Adrenal gland (tissue), 12 donors: Measurements from ENCODE around the gene MAP3K8. TPM values are rescaled to one million over a fixed set of nuclear protein-coding genes. Genes with fewer than 3 reads are reported as not detected.

Experiments used
- DNase-seq, 7 donors: peaks; one replicate each; pipeline ENCODE4 v3.0.0-alpha.2; 2019 to 2020
- H3K27ac ChIP-seq, 5 donors: fragments of 200-600 bp; sonication (generic) in 4 of 5; 1 replicate in 3 of 5; 2 replicates in 2 of 5; pipeline versions ENCODE4 v1.5.1 to v1.8.0; 2016 to 2020; ENCODE audit warnings: mild to moderate bottlenecking in 1 of 5
- H3K27me3 ChIP-seq: fragments of 200-600 bp; 2 replicates; pipeline ENCODE4 v1.8.0; 2021
- H3K36me3 ChIP-seq, 2 donors: fragments of 200-600 bp; replicated peaks in 1 of 2; 1 replicate in 1 of 2; 2 replicates in 1 of 2; pipeline versions ENCODE4 v1.5.1 to v1.8.0; 2018 to 2022
- H3K4me1 ChIP-seq, 2 donors: fragments of 200-600 bp; replicated peaks in 1 of 2; 1 replicate in 1 of 2; 2 replicates in 1 of 2; pipeline versions ENCODE4 v1.5.1 to v1.8.0; 2018 to 2021
- H3K4me3 ChIP-seq, 4 donors: fragments of 200-600 bp; sonication (generic) in 3 of 4; one replicate each; pipeline ENCODE4 v1.5.1; 2016 to 2018
- H3K9me3 ChIP-seq, 3 donors: fragments of 200-600 bp; sonication (generic) in 1 of 3; replicated peaks in 1 of 3; 1 replicate in 2 of 3; 2 replicates in 1 of 3; pipeline versions ENCODE4 v1.5.1 to v1.8.0; 2016 to 2021
- POLR2A ChIP-seq, 2 donors: fragments of 450-650 bp; IDR thresholded peaks; one replicate each; pipeline ENCODE4 v1.6.1; 2017; ENCODE audit warnings: antibody characterized with exemption in 2 of 2, mild to moderate bottlenecking in 2 of 2, moderate library complexity in 1 of 2
- WGBS, 4 donors: extraction: QIAGEN DNeasy Blood & Tissue Kit in 2 of 4; methylation state at CpG; one replicate each; pipeline versions ENCODE4 v1.1.5 to v1.1.7; 2013 to 2017; 5-methylcytosine and 5-hydroxymethylcytosine counted together
- intact Hi-C, 2 donors: fragments of 100-400 bp; cut with DNase I; formaldehyde crosslinking; loops; one replicate each; pipeline versions ENCODE4 v1.14.1 to v1.15.0; 2022 to 2023
- polyA plus RNA-seq, 3 donors: library from polyadenylated mRNA; stranded (reverse); fragments of 200-250 nt in 2 of 3; fragments of 350-450 nt in 1 of 3; fragmentation: Illumina TruSeq in 1 of 3; extraction: RNeasy Lipid Tissue Mini Kit (QIAGEN cat#74804) in 1 of 3; gene quantifications; one replicate each; pipeline ENCODE4 v1.2.3, GENCODE V29; 2013 to 2014
- total RNA-seq, 9 donors: library from RNA; depleted of rRNA in 4 of 9; stranded (reverse); fragments of >200 nt in 4 of 9; fragments of 120-200 nt in 1 of 9; fragmentation: NEBNext Ultra II Directional in 1 of 9; extraction: Animal tissue kit (Norgen Biotek cat#: 25700) in 1 of 9; gene quantifications; one replicate each; pipeline versions ENCODE4 v1.1.0 to v1.2.4, GENCODE V29; 2013 to 2023
- TF ChIP-seq, protein P1 (sequence below), 6 experiments: fragments of 450-650 bp in 4 of 6; fragments of 200-600 bp in 2 of 6; sonication (generic) in 1 of 6; IDR thresholded peaks; 1 replicate in 5 of 6; 2 replicates in 1 of 6; pipeline versions ENCODE4 v1.5.1 to v1.8.0; 2016 to 2021; ENCODE audit warnings: antibody characterized with exemption in 6 of 6, mild to moderate bottlenecking in 2 of 6, moderate library complexity in 1 of 6
- donor health status: healthy with polysubstance abuse.
- donor health status: Bipolar disorder and iron deficiency.
- donor health status: DM: yes; HTN: yes; CAD: no.
- donor health status: DM: no; HTN: no; CAD: no.
- donor health status: DM: no; HTN: no; CAD: no.
- donor health status: DM: yes; HTN: yes; CAD: no.

The MAP3K8 gene
- total and polyA plus RNA-seq, 12 donors, result 2.0 to 58.0 (median 20.1) TPM

- Histone ChIP-seq H3K36me3 (no peaks in the 10 kb centered on the region), H3K4me3 (no peak overlapping the region), H3K9me3 (no peaks in the 10 kb centered on the region), H3K27me3 (no peaks in the 10 kb centered on the region), H3K27ac (no peak overlapping the region), H3K4me1 (peaks cover 0 to 3% of the 10 kb centered on the region in 2 donors)
- WGBS, 4 donors, result 79 to 95% (median 92%) methylated on average over 3 of the region's 3 CpGs
- TF ChIP-seq, protein P1, sequence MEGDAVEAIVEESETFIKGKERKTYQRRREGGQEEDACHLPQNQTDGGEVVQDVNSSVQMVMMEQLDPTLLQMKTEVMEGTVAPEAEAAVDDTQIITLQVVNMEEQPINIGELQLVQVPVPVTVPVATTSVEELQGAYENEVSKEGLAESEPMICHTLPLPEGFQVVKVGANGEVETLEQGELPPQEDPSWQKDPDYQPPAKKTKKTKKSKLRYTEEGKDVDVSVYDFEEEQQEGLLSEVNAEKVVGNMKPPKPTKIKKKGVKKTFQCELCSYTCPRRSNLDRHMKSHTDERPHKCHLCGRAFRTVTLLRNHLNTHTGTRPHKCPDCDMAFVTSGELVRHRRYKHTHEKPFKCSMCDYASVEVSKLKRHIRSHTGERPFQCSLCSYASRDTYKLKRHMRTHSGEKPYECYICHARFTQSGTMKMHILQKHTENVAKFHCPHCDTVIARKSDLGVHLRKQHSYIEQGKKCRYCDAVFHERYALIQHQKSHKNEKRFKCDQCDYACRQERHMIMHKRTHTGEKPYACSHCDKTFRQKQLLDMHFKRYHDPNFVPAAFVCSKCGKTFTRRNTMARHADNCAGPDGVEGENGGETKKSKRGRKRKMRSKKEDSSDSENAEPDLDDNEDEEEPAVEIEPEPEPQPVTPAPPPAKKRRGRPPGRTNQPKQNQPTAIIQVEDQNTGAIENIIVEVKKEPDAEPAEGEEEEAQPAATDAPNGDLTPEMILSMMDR (IDR thresholded peaks at IDR 0.05), result no peak
- TF ChIP-seq POLR2A (IDR thresholded peaks at IDR 0.05), result no peak
- DNase-seq, result no peak
- intact Hi-C loops, result no loop called here
Measured at GRCh38 chr10:30387646-30388243, 46.2 kb upstream of the MAP3K8 start.

GRCh38 chr10:30389543-30389942 is 44.4 kb upstream of the MAP3K8 start:
- WGBS, 4 donors, result 40 to 55% (median 42%) methylated on average over 1 of the region's 1 CpG
- H3K4me3 ChIP-seq, result no peak overlapping the region
- H3K27ac ChIP-seq, result no peak overlapping the region
- H3K36me3 ChIP-seq, result no peaks in the 10 kb centered on the region
- no peaks in the 10 kb centered on the region for H3K9me3 ChIP-seq
- intact Hi-C loops, result no loop called here
- TF ChIP-seq, protein P1 (IDR thresholded peaks at IDR 0.05), result no peak
- TF ChIP-seq POLR2A (IDR thresholded peaks at IDR 0.05), result no peak
- H3K4me1 ChIP-seq, result peaks cover 0 to 4% of the 10 kb centered on the region in 2 donors
- no peaks in the 10 kb centered on the region for H3K27me3 ChIP-seq
- no peak for DNase-seq

- no peak for DNase-seq
- intact Hi-C loops, result loop anchor here (5.0 kb wide), 2 partner anchors 197 to 202 kb away; no protein-coding TSS in a partner anchor
- Histone ChIP-seq H3K27ac (no peak overlapping the region), H3K4me1 (peaks cover 0 to 4% of the 10 kb centered on the region in 2 donors), H3K27me3 (no peaks in the 10 kb centered on the region), H3K4me3 (no peak overlapping the region), H3K9me3 (no peaks in the 10 kb centered on the region), H3K36me3 (no peaks in the 10 kb centered on the region)
- TF ChIP-seq, protein P1 (IDR thresholded peaks at IDR 0.05), result no peak
- TF ChIP-seq POLR2A (IDR thresholded peaks at IDR 0.05), result no peak
- WGBS, 4 donors, result 77 to 86% (median 80%) methylated on average over 3 of the region's 3 CpGs
Measured at GRCh38 chr10:30390207-30390606, 43.8 kb upstream of the MAP3K8 start.

GRCh38 chr10:30391266-30391665 is 42.7 kb upstream of the MAP3K8 start:
- intact Hi-C loops, result loop anchor here (5.0 kb wide), 2 partner anchors 196 to 201 kb away; no protein-coding TSS in a partner anchor
- Histone ChIP-seq H3K27me3 (no peaks in the 10 kb centered on the region), H3K27ac (no peak overlapping the region), H3K4me1 (peaks cover 0 to 4% of the 10 kb centered on the region in 2 donors), H3K4me3 (no peak overlapping the region), H3K36me3 (no peaks in the 10 kb centered on the region), H3K9me3 (no peaks in the 10 kb centered on the region)
- no peak for TF ChIP-seq POLR2A (IDR thresholded peaks at IDR 0.05)
- TF ChIP-seq, protein P1 (IDR thresholded peaks at IDR 0.05), result no peak
- no peak for DNase-seq
- WGBS, 4 donors, result 73 to 90% (median 80%) methylated on average over 7 of the region's 7 CpGs
